GM19438 (cell line): ENCODE data around the gene OPN3.
"Not testable (repeated sequence)": the region's sequence is repeated elsewhere in the genome, so short reads cannot be mapped to it uniquely, and the experiment has no call there.

Experiments
- ATAC-seq: cut with Tn5 transposase; IDR thresholded peaks from one replicate; pipeline ENCODE4 v1.9.1; 2021; ENCODE audit warnings: low read depth; ENCODE audit not compliant: unreplicated experiment

The OPN3 gene, protein sequence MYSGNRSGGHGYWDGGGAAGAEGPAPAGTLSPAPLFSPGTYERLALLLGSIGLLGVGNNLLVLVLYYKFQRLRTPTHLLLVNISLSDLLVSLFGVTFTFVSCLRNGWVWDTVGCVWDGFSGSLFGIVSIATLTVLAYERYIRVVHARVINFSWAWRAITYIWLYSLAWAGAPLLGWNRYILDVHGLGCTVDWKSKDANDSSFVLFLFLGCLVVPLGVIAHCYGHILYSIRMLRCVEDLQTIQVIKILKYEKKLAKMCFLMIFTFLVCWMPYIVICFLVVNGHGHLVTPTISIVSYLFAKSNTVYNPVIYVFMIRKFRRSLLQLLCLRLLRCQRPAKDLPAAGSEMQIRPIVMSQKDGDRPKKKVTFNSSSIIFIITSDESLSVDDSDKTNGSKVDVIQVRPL

DNA sequence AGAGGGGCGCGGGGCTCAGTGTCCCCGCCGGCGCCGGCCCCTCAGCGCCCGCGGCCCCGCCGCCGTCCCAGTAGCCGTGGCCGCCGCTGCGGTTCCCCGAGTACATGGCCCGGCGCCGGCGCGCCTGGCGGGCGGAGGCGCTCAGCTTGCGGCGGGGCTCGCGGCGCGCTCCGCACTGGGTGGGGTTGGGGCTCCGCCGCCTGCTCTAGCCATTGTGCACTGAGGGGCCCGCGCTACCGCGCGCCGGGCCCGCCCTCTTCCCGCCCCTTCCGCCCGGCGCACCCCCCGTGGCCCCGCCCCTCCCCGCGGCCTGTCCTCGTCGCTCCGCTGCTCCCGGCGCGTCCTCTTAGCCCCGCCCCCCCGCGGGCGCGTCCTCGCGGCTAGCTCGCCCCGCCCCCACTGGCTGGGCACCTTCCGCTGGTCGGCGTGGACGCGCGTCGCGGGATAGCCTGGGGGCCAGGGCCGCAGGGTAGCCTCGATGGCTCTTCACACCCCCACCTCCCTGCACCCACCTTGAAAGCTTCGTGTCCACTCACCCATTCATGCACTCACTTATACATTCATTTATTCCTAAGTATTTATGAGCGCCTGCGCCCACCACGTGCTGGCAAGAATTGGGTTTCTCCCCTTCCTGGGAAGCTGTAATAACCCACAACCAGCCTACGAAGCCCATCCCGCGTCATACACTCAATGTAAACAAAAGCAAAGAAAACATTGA is at the start of gene OPN3, which contains the start of gene CHML:
Gene OPN3 (minus strand): TSS at position 221 of the 718 bp plus-strand sequence. CDS start 115 bp downstream, at position 106.
Gene CHML (minus strand): TSS at position 221 of the 718 bp plus-strand sequence. CDS start 4,603 bp downstream, outside the sequence.
- peak; percentile 83 for ATAC-seq

- no peak for ATAC-seq
These were observed 48.8 kb upstream of the OPN3 start for GRCh38 chr1:241688940-241689368.

DNA sequence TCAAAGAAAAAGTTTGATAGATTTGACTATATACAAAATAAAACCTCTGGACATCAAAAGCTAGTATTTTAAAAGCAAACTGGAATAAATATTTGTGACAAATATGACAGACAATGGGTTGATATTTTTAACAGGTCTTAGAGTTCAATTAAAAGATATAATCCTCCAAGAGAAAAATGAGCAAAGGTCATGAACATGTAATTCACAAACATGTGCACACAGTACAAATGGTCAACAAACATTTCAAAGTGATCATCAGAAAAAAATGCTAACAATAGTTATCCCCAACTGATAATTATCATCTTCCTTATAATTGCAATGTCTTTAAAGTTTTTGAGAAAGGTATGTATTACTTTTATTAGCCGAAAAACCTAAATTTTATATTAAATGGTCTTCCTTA is 43.9 kb upstream of the OPN3 start:
- no peak for ATAC-seq

GRCh38 chr1:241682921-241683320 is 42.8 kb upstream of the OPN3 start:
- ATAC-seq, result no peak

- ATAC-seq, result not testable (repeated sequence)
These were observed 41.8 kb upstream of the OPN3 start for GRCh38 chr1:241681861-241682448.

DNA sequence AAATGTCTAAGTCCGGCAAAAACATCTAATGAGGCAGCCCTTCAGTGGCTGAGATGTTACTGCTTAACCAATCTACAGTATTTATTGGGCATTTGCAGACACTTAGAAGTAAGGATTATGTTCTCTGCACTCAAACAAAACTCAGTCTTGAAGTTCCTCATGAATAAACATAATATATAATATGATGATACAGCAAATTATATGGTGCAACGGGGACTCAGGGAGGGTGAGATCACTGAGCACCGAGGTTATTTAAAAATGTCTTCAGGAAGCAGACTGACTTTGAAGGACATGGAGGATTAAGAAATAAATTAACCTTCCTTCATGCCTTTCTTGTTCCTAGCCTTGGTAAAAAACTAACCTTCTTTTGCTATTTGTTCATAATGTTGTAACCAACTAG is 39.8 kb upstream of the OPN3 start:
- no peak for ATAC-seq

DNA sequence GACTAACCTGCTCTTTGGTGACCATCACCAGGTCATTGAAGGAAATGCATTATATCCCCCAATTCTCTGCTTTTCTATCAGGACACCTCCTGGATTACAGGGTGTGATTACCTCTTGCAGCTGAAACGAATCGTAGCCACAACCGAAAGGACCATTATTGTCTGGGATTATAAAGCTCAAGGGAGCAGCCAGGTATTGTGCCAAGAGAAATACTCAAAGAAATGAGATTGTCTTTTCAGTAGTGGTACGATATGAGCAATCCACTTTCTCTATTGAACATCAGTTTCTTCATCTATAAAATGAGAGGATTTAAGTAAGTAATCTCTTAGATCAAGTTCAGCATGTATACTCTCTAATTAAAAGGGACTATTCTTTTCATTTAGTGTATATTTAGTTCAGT is 39.2 kb upstream of the OPN3 start:
- ATAC-seq, result no peak

DNA sequence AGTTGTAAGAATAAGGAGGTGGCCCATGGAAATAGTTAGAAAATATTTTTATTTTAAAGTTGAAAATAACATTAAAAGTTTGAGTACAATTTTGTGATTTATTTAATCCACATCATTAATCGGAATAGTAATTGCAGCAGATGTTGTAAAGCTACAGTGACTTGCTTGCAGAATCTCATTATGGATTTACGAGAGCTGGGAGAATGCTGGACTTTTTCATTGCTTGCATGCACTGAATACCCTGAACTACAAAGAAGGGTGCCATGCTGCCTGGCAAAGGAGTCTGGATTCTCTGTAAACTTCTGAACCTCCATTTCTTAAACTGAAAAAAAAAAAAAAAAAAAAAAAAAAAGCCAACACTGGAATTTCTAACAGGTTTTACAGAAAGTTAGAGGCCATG is 38.4 kb upstream of the OPN3 start:
- no peak for ATAC-seq

GRCh38 chr1:241677201-241677600 is 37.0 kb upstream of the OPN3 start:
- peak; percentile 92 for ATAC-seq

- ATAC-seq, result no peak
These were observed 35.8 kb upstream of the OPN3 start for GRCh38 chr1:241675983-241676382.

DNA sequence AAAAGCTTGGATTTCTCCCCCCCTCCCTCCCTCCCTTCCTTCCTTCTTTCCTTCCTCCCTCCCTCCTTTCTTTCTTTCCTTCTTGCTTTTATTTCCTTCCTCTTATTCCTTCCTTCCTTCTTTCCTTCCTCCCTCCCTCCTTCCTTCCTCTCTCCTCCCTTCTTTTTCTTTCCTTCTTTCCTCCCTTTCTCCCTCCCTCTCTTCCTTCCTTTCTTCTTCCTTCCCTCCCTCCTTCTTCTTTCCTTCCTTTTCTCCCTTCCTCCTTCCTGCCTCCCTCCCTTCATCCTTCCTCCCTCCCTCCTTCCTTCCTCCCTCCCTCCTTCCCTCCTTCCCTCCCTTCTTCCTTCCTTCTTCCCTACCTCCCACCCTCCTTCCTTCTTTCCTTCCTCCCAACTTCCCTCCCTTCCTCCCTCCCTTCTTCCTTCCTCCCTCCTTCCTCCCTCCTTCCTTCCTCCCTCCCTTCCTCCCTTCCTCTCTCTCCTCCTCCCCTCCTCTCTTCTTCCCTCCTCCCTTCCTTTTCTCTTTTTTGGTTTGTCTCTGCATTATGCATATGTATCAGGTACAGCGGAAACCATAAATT is 34.7 kb upstream of the OPN3 start:
- no peak for ATAC-seq

DNA sequence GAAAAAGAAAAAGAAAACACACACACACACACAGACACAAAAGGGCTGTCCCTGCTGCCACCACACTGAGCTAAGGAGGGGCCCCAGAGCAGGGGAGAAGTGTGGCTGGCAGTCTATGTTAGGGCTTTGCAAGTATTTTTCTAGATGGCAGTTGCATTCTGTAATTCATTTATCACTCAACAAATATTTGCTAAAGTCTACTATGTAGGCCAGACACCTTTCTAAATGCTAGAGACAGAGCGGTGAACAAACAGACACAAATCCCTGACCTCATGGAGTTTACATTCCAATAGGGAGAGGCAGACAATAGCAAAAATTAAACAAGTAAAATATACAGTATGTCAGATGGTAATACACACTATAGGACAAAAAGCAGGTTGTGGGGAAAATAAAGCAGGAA is 32.1 kb upstream of the OPN3 start:
- no peak for ATAC-seq

DNA sequence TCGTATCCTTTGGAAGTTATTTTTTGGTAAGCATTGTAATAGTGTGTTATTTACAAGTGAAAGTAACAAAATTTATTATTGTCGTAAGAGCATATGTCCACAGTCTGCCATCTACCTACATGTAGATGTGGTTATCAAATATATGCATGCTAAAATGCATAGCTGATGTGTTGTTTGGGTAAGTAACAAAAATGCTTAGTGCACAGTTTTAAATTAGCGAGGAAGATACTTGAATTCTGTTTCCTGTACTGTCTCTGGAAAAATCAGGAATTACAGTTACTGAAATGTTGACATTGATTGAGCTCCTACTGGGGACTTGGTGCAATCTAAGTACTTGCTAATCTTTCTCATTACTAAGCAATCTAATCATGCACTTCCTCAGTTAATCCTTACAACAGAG is 26.2 kb upstream of the OPN3 start:
- no peak for ATAC-seq

- no peak for ATAC-seq
These were observed 20.3 kb upstream of the OPN3 start for GRCh38 chr1:241660424-241660972.

GRCh38 chr1:241659016-241659415 is 18.8 kb upstream of the OPN3 start:
- not testable (repeated sequence) for ATAC-seq

DNA sequence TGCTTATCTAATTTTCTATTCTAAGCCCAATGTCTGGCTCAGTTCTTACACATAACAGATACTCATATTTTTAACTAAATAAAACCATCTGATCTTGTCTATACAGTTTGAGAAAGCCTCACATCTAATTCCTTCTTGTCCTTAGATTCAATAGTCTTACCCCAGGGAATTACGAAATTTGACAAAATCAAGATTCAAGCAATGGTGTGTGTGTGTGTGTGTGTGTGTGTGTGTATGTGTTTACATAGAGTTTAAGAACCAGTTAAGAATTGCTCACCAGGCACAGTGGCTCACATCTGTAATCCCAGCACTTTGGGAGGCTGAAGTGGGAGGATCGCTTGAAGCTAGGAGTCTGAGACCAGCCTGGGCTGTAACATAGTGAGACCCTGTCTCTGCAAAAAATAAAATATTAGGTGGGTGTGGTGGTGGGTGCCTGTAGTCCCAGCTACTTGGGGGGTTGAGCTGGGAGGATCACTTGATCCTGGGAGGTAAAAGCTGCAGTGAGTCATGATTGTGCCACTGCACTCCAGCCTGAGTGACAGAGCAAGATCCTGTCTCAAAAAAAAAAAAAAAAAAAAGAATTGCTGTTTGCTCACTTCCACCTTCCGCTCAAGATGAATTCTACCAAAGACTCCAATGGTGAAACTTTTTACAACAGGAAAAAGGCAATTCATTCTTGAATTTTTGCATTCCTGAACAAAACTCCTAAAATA is 18.1 kb upstream of the OPN3 start:
- no peak for ATAC-seq

- ATAC-seq, result no peak
These were observed 14.5 kb upstream of the OPN3 start for GRCh38 chr1:241654641-241655040.

DNA sequence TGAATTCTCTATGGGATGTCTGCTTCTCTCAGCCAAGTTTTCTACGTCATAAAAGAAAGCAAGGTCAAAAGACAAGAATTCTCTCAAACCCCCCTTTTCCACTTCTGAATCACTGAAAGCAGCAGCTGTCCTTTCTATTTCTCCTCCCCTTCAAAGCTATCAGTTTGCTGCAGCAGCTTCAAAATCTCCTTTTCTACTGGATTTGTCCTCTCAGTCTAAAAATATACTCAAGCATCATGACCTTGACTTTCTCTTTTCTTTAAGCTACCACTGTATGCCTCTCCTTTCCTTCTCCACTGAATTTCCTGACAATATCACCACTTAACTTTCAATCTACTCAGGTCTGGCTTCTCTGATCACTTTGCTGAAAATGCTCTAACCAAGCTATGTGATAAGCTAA is 13.8 kb upstream of the OPN3 start:
- no peak for ATAC-seq

- no peak for ATAC-seq
These were observed 11.8 kb upstream of the OPN3 start, which contains the start of gene WDR64 for GRCh38 chr1:241652012-241652411. Gene WDR64, plus strand, starts transcription at chr1:241652281. Its CDS starts 204 bp downstream, at chr1:241652485.

GRCh38 chr1:241648159-241648558 is 8.0 kb upstream of the OPN3 start:
- no peak for ATAC-seq
